ENCODE measurements around the gene TANK. TPM values are rescaled to one million over a fixed set of nuclear protein-coding genes. Genes with fewer than 3 reads are reported as not detected.

TANK gene
- total RNA-seq, 1 experiment from 2014 or later: 35.9 TPM

DNA sequence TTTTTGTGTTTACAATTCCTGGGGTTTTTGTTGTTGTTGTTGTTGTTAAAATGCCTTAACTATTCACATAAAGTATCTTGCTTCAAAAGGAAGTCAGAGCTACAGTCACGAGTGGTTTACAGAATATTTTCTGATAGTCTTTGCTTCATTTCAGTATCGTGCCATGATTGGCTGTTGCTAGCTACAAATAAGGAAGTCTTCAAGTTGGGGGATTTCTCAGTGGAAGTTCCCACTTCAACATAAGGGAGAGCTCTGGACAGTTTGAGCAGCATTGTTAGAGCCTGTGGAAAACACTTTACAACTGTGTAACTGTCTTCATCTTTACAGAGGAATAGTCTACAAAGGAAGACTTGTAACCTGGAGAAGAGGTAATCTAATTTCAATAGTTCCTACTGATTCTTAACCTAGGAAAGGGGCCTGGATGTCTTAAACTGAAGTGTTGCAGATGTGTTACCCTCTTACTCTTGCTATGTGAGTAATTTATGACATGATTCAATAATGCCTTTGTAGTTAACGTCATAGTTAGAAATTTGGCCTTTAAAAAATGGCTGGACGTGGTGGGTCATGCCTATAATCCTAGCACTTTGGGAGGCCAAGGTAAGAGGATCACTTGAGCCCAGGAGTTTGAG lies 23.4 kb upstream of the TANK start:
- Histone ChIP-seq H3K4me1 (ENCODE audit: insufficient read depth, low read length, poor library complexity, severe bottlenecking) (peaks cover 9% of the 10 kb centered on the region), H3K4me3 (ENCODE audit: low read depth, low read length, poor library complexity, severe bottlenecking) (no peak overlapping the region), H3K27ac (ENCODE audit: low read depth, low read length, poor library complexity, severe bottlenecking) (no peak overlapping the region), H3K36me3 (ENCODE audit: insufficient read depth, low read length, poor library complexity, severe bottlenecking) (no peaks in the 10 kb centered on the region), H3K27me3 (replicated peaks; ENCODE audit: insufficient read depth, low read depth, low read length, poor library complexity) (no peaks in the 10 kb centered on the region), H3K9me3 (ENCODE audit: low read depth, low read length, poor library complexity, severe bottlenecking) (no peaks in the 10 kb centered on the region)
- intact Hi-C loops (cut with micrococcal nuclease; ENCODE audit: unreplicated experiment): no loop called here
- BruUV-seq (replicated peaks): no TSS peak
- no peak for DNase-seq (ENCODE audit: low spot score)
- ChIA-PET CTCF (no interaction called here), POLR2A (ENCODE audit: low non-redundant PET) (no interaction called here)
- TF ChIP-seq EZH2 (IDR thresholded peaks at IDR 0.05; ENCODE audit: borderline replicate concordance, low read depth, low read length, poor library complexity, severe bottlenecking) (no peak), CTCF (conservative IDR thresholded peaks at IDR 0.05; ENCODE audit: low read depth, low read length) (no peak)

DNA sequence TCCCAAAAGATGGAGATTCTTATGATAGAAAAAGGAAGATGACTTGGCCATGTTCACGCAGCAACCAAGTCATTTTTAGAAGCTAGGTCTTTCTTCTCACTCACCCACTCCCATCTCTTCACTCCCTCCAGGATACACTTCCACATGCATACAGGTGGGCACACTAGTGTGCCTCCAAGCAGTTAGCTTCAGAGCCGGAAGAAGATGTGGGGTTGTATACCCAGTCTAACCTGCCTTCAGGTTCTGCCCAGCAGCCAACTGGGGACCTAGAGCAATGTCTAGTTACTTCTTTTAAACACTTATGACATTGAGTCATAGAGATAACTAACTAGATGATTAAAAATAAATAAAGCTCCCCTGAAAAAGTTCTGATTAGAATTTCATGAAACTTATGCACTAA lies 21.8 kb upstream of the TANK start:
- DNase-seq (ENCODE audit: low spot score): no peak
- Histone ChIP-seq H3K27me3 (replicated peaks; ENCODE audit: insufficient read depth, low read depth, low read length, poor library complexity) (no peaks in the 10 kb centered on the region), H3K4me3 (ENCODE audit: low read depth, low read length, poor library complexity, severe bottlenecking) (no peak overlapping the region), H3K4me1 (ENCODE audit: insufficient read depth, low read length, poor library complexity, severe bottlenecking) (peaks cover 9% of the 10 kb centered on the region), H3K36me3 (ENCODE audit: insufficient read depth, low read length, poor library complexity, severe bottlenecking) (no peaks in the 10 kb centered on the region), H3K27ac (ENCODE audit: low read depth, low read length, poor library complexity, severe bottlenecking) (no peak overlapping the region), H3K9me3 (ENCODE audit: low read depth, low read length, poor library complexity, severe bottlenecking) (no peaks in the 10 kb centered on the region)
- ChIA-PET POLR2A (ENCODE audit: low non-redundant PET) (no interaction called here), CTCF (no interaction called here)
- TF ChIP-seq CTCF (conservative IDR thresholded peaks at IDR 0.05; ENCODE audit: low read depth, low read length): no peak
- no peak for TF ChIP-seq EZH2 (IDR thresholded peaks at IDR 0.05; ENCODE audit: borderline replicate concordance, low read depth, low read length, poor library complexity, severe bottlenecking)
- intact Hi-C loops (cut with micrococcal nuclease; ENCODE audit: unreplicated experiment): no loop called here
- BruUV-seq (replicated peaks): no TSS peak

GRCh38 chr2:161139098-161139987 lies 20.9 kb upstream of the TANK start:
- intact Hi-C loops (cut with micrococcal nuclease; ENCODE audit: unreplicated experiment): no loop called here
- ChIA-PET CTCF (no interaction called here), POLR2A (ENCODE audit: low non-redundant PET) (no interaction called here)
- BruUV-seq (replicated peaks): no TSS peak
- H3K9me3 ChIP-seq (ENCODE audit: low read depth, low read length, poor library complexity, severe bottlenecking): no peaks in the 10 kb centered on the region
- H3K27me3 ChIP-seq (replicated peaks; ENCODE audit: insufficient read depth, low read depth, low read length, poor library complexity): no peaks in the 10 kb centered on the region
- H3K27ac ChIP-seq (ENCODE audit: low read depth, low read length, poor library complexity, severe bottlenecking): no peak overlapping the region
- no peaks in the 10 kb centered on the region for H3K36me3 ChIP-seq (ENCODE audit: insufficient read depth, low read length, poor library complexity, severe bottlenecking)
- no peak for TF ChIP-seq EZH2 (IDR thresholded peaks at IDR 0.05; ENCODE audit: borderline replicate concordance, low read depth, low read length, poor library complexity, severe bottlenecking)
- TF ChIP-seq CTCF (conservative IDR thresholded peaks at IDR 0.05; ENCODE audit: low read depth, low read length): no peak
- DNase-seq (ENCODE audit: low spot score): no peak
- no peak overlapping the region for H3K4me3 ChIP-seq (ENCODE audit: low read depth, low read length, poor library complexity, severe bottlenecking)
- peaks cover 9% of the 10 kb centered on the region for H3K4me1 ChIP-seq (ENCODE audit: insufficient read depth, low read length, poor library complexity, severe bottlenecking)
